ENCODE data around the gene RNASE7. TPM values are rescaled to one million over a fixed set of nuclear protein-coding genes. Genes with fewer than 3 reads are reported as not detected.

Gene RNASE7
- total RNA-seq, 1 experiment from 2014 or later, result not detected

DNA sequence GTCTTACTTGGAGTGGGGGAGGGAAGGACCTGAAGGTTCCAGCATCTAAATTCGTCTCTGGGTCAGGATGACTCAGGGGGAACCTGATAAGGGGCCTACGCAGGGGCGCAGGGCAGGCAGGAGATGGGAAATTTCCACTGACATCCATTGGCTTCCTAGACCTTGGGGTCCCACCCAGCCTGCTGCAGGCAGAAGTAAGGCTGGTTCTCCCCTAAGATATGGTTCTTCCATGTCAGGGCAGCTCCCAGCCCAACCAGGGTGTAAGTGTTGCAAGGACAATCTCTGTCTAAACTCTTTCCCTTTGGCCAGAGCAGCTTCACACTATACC, 15.2 kb upstream of the RNASE7 start:
- no peaks in the 10 kb centered on the region for H3K79me2 ChIP-seq (ENCODE audit: insufficient read depth, low read length)
- H4K20me1 ChIP-seq (ENCODE audit: insufficient read depth), result no peaks in the 10 kb centered on the region
- H3K9me2 ChIP-seq (ENCODE audit: insufficient read depth), result no peaks in the 10 kb centered on the region
- H3K9me3 ChIP-seq (ENCODE audit: control insufficient read depth in 1 of 2, insufficient read depth in 1 of 2, low read depth in 1 of 2, low read length in 2 of 2), result no peaks in the 10 kb centered on the region
- no TSS peak for BruUV-seq (replicated peaks)
- no peak overlapping the region for H3K4me2 ChIP-seq (ENCODE audit: low read length)
- no peak for ATAC-seq
- no peaks in the 10 kb centered on the region for H3K36me3 ChIP-seq (ENCODE audit: control insufficient read depth in 1 of 2, insufficient read depth in 2 of 2, low read length in 2 of 2)
- POLR2A ChIA-PET, result no interaction called here
- DNase-seq (ENCODE audit: low read depth, low spot score), result no peak
- H3K27ac ChIP-seq (ENCODE audit: low read depth, low read length), result no peak overlapping the region
- RAD21 ChIA-PET (ENCODE audit: low non-redundant PET in 1 of 2, low total read pairs in 2 of 2, uncharacterized antibody in 2 of 2, unreplicated experiment in 2 of 2), result no interaction called here
- intact Hi-C loops (cut with micrococcal nuclease), result no loop called here
- no peaks in the 10 kb centered on the region for H3K27me3 ChIP-seq (ENCODE audit: insufficient read depth, low read length)
- H3K4me1 ChIP-seq (ENCODE audit: control insufficient read depth in 1 of 2, insufficient read depth in 2 of 2, low read length in 2 of 2), result peaks cover 14 to 21% of the 10 kb centered on the region in 2 experiments; a peak in 3 of 4 replicates
- no peak overlapping the region for H3K4me3 ChIP-seq (replicated peaks in 1 of 2; ENCODE audit: low read depth in 1 of 2, low read length in 2 of 2)
- no peak overlapping the region for H2AFZ ChIP-seq (ENCODE audit: low read depth, low read length, poor library complexity, severe bottlenecking)
- H3K9ac ChIP-seq (ENCODE audit: low read length), result no peak overlapping the region
- CTCF ChIA-PET, result interaction anchor here (1.8 kb wide), 1 partner anchor 13 kb away, joined by 6 read pairs; no protein-coding TSS in a partner anchor
- TF ChIP-seq FOSL1 (IDR thresholded peaks at IDR 0.05; ENCODE audit: low read depth) (no peak), JUND (IDR thresholded peaks at IDR 0.05) (no peak), CEBPB (IDR thresholded peaks at IDR 0.05; ENCODE audit: low read depth) (no peak), ATF3 (IDR thresholded peaks at IDR 0.05) (no peak), SP1 (IDR thresholded peaks at IDR 0.05; ENCODE audit: low read depth) (no peak), TCF7L2 (IDR thresholded peaks at IDR 0.05; ENCODE audit: borderline replicate concordance, extremely low read depth, insufficient read depth, insufficient read length) (no peak), EZH2phosphoT487 (IDR thresholded peaks at IDR 0.05; ENCODE audit: borderline replicate concordance) (no peak), ZFX (IDR thresholded peaks at IDR 0.05) (no peak)
- TF ChIP-seq, protein P1, sequence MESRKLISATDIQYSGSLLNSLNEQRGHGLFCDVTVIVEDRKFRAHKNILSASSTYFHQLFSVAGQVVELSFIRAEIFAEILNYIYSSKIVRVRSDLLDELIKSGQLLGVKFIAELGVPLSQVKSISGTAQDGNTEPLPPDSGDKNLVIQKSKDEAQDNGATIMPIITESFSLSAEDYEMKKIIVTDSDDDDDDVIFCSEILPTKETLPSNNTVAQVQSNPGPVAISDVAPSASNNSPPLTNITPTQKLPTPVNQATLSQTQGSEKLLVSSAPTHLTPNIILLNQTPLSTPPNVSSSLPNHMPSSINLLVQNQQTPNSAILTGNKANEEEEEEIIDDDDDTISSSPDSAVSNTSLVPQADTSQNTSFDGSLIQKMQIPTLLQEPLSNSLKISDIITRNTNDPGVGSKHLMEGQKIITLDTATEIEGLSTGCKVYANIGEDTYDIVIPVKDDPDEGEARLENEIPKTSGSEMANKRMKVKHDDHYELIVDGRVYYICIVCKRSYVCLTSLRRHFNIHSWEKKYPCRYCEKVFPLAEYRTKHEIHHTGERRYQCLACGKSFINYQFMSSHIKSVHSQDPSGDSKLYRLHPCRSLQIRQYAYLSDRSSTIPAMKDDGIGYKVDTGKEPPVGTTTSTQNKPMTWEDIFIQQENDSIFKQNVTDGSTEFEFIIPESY (IDR thresholded peaks at IDR 0.05; ENCODE audit: extremely low read depth, insufficient replicate concordance, low read length), result no peak
